HuH-7.5 (cell line): ENCODE results near the gene SLIT1.

Experiments used
- DNase-seq: peaks from one replicate; pipeline ENCODE4 v3.0.0; 2011; ENCODE audit warnings: low spot score

Gene SLIT1

DNA sequence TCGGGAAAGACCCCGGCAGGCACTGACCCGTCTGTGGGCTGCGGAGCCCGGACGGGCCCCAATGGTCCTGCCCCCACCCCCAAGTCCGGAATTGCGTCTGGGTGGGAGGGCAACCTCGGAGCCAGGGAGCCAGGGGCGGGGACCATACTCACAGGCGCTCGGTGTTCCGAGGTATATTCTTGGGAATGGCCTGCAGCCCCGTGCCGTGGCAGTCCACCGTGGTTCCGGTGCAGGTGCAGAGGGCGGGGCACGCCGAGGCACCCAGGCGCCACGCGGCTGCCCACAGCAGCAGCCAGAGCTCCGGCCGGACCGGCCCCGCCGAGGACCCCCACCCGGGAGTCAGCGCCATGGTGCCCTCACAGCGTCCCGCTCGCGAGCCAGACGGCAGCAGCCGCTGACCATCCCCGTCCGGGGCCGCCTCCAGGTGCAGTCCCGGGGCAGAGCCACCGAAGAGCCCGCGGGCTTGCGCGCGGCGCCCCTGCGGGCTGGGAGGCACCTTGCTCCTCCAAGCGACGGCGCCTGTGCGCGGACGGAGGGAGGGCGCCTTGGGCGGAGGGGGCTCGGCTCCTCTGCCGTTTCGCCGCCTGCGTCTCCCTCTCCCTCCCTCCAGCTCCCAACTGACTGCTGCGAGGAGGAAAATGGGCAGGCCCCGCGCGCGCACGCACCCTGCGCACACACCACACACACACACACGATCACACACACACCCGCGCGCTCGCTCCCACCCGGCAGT lies at the start of gene SLIT1:
SLIT1 (minus strand) TSS at position 634 of the 733 bp plus-strand sequence; CDS start at position 349, 285 bp downstream.
- DNase-seq: peak; percentile 58

DNA sequence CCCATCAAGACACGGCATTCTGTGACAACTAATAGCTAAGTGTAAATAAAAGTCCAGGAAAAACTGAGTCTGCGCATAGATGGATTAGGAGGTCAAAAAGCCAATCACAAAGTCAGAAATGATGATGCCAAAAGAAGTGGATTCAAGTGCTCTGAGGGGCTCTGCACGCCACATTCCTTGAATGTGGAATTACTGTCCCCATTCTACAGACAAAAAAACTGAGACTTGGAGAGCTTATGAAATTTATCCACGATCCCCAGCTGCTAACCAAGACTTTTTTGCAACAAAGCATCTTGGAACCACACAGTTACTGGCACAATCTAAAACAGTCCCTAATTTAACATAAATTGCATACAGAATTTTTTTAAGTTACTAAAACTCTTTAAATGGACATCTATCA lies 49.6 kb upstream of the SLIT1 start:
- DNase-seq: no peak

DNA sequence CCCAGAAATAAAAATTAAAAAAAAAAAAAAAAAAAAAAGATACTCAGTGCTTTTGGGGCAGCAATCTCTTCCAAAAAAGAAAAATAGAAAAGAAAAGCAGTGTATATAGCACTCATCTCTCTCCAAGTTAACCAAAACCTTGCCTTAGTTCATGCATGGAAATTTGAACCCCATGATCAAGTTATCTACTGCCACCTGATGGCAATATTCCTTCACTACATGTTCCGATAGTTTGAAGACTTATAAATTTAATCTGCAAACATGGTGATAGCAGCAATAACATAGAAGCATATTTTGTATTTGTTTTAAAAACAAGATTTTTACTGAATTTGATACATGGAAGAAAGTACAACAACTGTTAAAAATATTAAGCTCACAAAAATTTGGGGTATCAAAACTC lies 48.6 kb upstream of the SLIT1 start:
- peak; percentile 16 for DNase-seq

GRCh38 chr10:97230146-97230545 lies 44.4 kb upstream of the SLIT1 start:
- no peak for DNase-seq

- no peak for DNase-seq
Observed at GRCh38 chr10:97229322-97230015, 43.7 kb upstream of the SLIT1 start.

DNA sequence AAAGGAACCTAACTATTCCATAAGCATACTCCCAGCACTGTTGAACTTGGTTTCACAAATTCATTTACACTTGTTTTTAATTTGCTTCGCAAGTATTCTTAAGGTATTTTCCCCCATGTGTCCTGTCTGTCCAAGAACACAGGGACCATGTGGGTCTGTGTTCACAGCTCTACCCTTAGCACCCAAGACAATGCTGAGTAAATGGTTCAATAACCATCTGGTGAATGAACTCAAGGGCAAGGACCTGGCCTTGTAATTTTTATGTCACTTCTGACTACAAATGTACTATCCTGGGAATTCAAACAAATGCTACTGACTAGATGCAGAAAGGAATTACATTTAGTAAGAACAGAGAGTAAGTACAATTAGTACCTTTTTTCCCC lies 43.0 kb upstream of the SLIT1 start:
- no peak for DNase-seq

DNA sequence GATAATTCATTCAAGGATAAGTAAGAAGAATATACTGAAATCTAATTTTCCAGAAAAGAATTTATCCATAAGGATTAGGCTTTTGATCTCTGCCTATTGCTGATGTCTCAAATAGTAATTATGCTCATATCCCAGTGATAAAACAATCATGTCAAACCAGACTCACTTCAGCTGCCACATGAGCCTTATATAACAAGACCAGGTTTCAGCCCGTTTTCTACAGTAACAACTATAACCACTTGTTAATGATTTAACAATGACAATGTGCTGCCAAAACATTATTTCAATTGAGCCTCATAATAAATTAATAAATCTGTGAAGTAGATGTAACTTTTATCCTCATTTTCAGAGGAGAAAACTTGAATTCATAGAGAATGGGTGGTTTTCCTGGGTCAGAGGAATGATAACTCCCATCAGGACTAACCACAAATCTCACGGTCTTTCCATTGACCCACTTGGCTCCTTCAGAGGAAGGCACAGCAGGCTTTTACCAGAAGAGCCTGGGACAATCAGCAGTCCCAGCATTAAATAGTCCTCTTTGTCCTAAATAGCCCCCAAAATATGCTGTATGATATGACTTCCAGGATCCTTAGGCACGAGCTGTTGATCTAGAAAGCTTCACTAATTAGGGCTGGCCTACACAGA lies 42.5 kb upstream of the SLIT1 start:
- no peak for DNase-seq

- DNase-seq: no peak
Observed at GRCh38 chr10:97226398-97226797, 40.6 kb upstream of the SLIT1 start.

- no peak for DNase-seq
Observed at GRCh38 chr10:97224483-97225435, 39.0 kb upstream of the SLIT1 start.

GRCh38 chr10:97222326-97222961 lies 36.7 kb upstream of the SLIT1 start:
- no peak for DNase-seq

DNA sequence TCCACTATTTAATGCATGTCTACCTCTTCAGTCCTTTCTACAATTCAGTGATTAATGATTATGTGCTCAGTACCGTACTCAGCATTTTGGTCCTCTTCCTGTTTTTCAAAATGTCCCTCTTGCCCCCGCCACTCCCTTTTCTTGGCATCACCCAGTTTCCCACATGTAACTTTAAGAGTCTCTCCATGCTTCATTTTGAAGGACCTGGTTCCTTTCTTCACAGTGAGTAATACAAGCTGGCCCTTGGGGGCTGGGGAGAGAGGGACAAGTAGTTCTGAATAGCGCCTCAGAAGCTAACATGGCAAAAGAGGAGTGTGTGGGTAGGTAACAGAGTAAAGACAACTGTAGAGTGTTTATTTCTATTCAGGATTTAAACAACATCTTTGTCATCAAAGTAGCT lies 34.6 kb upstream of the SLIT1 start:
- DNase-seq: no peak

DNA sequence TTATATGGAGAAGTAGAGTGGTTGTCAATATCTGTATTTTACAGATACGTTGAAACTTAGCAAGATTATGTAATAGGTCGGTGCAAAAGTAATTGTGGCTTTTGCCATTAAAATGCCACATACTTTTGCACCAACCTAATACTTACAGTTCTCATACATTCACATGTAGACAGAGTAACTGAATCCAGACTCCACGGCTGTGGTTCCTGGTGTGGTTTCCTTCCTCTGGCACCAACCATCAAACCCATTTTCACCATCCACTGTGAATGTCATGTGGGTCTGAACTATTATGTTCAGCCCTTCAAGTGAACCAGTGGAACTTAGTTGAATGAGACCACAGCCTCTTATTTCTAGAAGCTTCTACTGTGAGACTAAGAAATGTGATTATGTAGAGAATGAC lies 31.5 kb upstream of the SLIT1 start:
- no peak for DNase-seq

GRCh38 chr10:97215619-97216260 lies 30.0 kb upstream of the SLIT1 start:
- DNase-seq: no peak

- no peak for DNase-seq
Observed at GRCh38 chr10:97213431-97213830, 27.7 kb upstream of the SLIT1 start.

DNA sequence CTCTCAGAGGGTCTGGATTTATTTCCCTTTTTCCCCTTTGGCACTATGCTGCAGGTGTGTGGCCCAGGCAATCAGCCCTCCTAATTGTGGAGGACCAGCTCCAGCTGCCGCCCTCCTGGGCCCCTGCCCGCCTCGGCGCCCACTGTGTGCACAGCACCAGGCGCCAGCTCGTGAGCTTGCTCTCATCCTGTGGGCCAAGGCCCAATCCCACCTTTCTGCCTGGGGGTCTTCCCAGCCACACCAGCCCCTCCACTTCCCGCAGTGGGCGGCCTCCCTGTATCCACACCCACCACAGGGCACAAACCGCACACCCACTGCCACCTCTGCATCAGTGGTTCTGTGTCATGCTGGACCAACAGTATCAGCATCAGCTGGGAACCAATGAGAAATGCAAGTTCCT lies 25.5 kb upstream of the SLIT1 start:
- DNase-seq: no peak

DNA sequence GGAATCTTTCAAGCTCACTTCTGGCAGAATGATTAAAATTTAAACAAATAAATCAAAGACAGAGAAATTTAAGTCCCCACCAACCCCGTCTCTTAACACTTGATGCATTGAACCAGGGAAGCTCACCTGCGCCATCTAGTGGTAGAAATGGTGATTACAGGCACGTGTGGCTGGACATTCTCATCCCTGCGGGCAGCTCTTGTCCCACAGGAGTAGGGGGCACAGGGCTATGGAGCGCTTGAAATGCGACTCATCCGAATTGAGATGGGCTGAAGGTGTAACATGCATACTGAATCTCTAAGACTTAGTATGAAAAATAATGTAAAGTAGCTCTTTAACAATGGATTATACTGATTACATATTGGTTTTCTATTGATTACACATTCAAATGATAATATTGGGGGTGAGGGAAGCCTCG lies 24.8 kb upstream of the SLIT1 start:
- DNase-seq: peak; percentile 68

GRCh38 chr10:97207756-97208346 lies 22.1 kb upstream of the SLIT1 start:
- DNase-seq: no peak

- DNase-seq: no peak
Observed at GRCh38 chr10:97207131-97207530, 21.4 kb upstream of the SLIT1 start.

- no peak for DNase-seq
Observed at GRCh38 chr10:97204826-97205679, 19.3 kb upstream of the SLIT1 start.

DNA sequence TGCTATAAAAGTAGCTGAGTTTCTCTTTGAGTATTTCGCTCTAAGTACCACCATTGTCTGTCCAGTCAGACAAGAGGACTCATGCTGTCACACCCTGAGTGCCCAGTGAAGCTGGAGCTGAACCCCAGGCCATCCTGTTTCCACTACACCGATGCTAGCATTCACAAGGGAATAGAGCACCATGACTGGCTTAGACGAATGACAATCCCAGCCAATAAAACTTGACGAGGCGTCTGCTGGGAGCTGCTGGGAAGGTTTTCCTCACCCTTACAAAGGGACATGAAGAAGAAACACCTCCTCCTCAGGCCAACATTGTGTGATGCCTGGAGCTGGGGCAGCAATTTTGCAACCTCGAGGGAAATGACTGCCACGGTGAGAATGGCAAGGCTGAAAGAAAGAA lies 17.5 kb upstream of the SLIT1 start:
- DNase-seq: no peak
